K562 (cell line): ENCODE results near the gene TUBE1.

ENCODE experiments used
- EZH2 ChIP-seq: IDR thresholded peaks from 2 replicates; pipeline ENCODE4 v1.6.1; 2012; ENCODE audit warnings: low read depth, mild to moderate bottlenecking, inconsistent platforms, low read length, borderline replicate concordance
- KLF6 ChIP-seq: fragments of 250-450 bp; sonication (Bioruptor Pico); IDR thresholded peaks from 2 replicates; pipeline ENCODE4 v1.4.0; 2020; ENCODE audit warnings: mild to moderate bottlenecking, moderate library complexity, borderline replicate concordance
- MAZ ChIP-seq, 2 experiments: fragments of 450-650 bp in 1 of 2; sonication (generic) in 1 of 2; formaldehyde crosslinking; IDR thresholded peaks in 1 of 2; conservative IDR thresholded peaks in 1 of 2; 2 replicates each; pipeline versions ENCODE4 v1.4.0 to v1.5.0; 2020; ENCODE audit warnings: mild to moderate bottlenecking in 1 of 2, missing genetic modification reagents in 1 of 2
- RAD21 ChIP-seq, 2 experiments: fragments of 250-450 bp in 1 of 2; fragments of 450-650 bp in 1 of 2; sonication (Bioruptor Pico) in 1 of 2; formaldehyde crosslinking in 1 of 2; IDR thresholded peaks in 1 of 2; conservative IDR thresholded peaks in 1 of 2; 2 replicates each; pipeline versions ENCODE4 v1.4.0 to v1.8.0; 2020 to 2022; ENCODE audit warnings: mild to moderate bottlenecking in 2 of 2, moderate library complexity in 1 of 2
- SIN3A ChIP-seq, 2 experiments: fragments of 150-350 bp in 1 of 2; IDR thresholded peaks; 2 replicates each; pipeline ENCODE4 v1.6.1; 2011 to 2016; ENCODE audit warnings: borderline replicate concordance in 2 of 2, low read depth in 2 of 2, low read length in 2 of 2, mild to moderate bottlenecking in 2 of 2, moderate library complexity in 2 of 2; ENCODE audit not compliant: control insufficient read depth in 1 of 2
- ZFPM2 ChIP-seq: fragments of 250-450 bp; sonication (Bioruptor Pico); IDR thresholded peaks from 2 replicates; pipeline ENCODE4 v1.5.1; 2022; ENCODE audit warnings: mild to moderate bottlenecking
- ZNF324 ChIP-seq: fragments of 250-450 bp; sonication (Bioruptor Pico); IDR thresholded peaks from 2 replicates; pipeline ENCODE4 v1.4.0; 2020; ENCODE audit warnings: mild to moderate bottlenecking
- TF ChIP-seq, protein P1 (sequence below), 3 experiments: IDR thresholded peaks in 2 of 3; conservative IDR thresholded peaks in 1 of 3; 2 replicates each; pipeline ENCODE4 v1.5.1; 2011 to 2012; ENCODE audit warnings: low read length in 3 of 3, mild to moderate bottlenecking in 3 of 3, control low read depth in 2 of 3, improper control_type of control experiment in 1 of 3, inconsistent platforms in 1 of 3, low read depth in 1 of 3, mixed read lengths in 1 of 3, moderate library complexity in 1 of 3; ENCODE audit not compliant: insufficient read depth in 2 of 3

DNA sequence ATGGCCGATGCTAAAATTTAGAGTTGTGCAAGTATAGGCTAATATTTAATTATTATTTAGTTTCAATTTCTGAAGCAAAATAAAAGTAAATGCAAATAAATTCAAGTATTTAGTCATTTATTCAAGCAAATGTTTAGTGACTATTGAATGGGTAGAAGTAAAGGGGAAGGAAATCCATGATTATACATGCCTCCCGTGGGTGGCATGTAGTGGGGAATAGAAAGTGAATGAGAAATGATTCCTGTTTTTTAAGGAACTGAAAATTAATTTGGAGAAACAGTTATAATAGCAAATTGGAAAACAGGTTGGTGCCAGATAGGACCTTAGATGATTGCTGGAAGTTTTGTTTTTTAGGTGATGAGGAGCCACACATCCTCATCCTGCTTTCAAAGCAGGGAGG is 35.5 kb upstream of the TUBE1 start:
- TF ChIP-seq, protein P1, sequence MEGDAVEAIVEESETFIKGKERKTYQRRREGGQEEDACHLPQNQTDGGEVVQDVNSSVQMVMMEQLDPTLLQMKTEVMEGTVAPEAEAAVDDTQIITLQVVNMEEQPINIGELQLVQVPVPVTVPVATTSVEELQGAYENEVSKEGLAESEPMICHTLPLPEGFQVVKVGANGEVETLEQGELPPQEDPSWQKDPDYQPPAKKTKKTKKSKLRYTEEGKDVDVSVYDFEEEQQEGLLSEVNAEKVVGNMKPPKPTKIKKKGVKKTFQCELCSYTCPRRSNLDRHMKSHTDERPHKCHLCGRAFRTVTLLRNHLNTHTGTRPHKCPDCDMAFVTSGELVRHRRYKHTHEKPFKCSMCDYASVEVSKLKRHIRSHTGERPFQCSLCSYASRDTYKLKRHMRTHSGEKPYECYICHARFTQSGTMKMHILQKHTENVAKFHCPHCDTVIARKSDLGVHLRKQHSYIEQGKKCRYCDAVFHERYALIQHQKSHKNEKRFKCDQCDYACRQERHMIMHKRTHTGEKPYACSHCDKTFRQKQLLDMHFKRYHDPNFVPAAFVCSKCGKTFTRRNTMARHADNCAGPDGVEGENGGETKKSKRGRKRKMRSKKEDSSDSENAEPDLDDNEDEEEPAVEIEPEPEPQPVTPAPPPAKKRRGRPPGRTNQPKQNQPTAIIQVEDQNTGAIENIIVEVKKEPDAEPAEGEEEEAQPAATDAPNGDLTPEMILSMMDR (IDR thresholded peaks at IDR 0.05 in 2 of 3, conservative IDR thresholded peaks at IDR 0.05 in 1 of 3; ENCODE audit: insufficient read depth in 2 of 3, low read depth in 1 of 3, low read length in 3 of 3): no peak
- TF ChIP-seq SIN3A (IDR thresholded peaks at IDR 0.05; ENCODE audit: borderline replicate concordance in 2 of 2, control insufficient read depth in 1 of 2, low read depth in 2 of 2, low read length in 2 of 2) (no peak), EZH2 (no peak), KLF6 (CRISPR knock-in tag) (no peak), ZNF324 (CRISPR knock-in tag) (no peak), ZFPM2 (CRISPR knock-in tag) (no peak), MAZ (CRISPR knock-in tag; conservative IDR thresholded peaks at IDR 0.05 in 1 of 2, IDR thresholded peaks at IDR 0.05 in 1 of 2) (no peak), RAD21 (CRISPR knock-in tag; conservative IDR thresholded peaks at IDR 0.05 in 1 of 2, IDR thresholded peaks at IDR 0.05 in 1 of 2) (no peak)
